GDM1 (cell line): ENCODE data around the gene KLF16.

ENCODE experiments used
- DNase-seq: peaks from one replicate; lab custom pipeline; 2025; lab: John Stamatoyannopoulos, UW

KLF16 gene

GRCh38 chr19:1854542-1855039, 8.8 kb downstream of the KLF16 start:
- no peak for DNase-seq

GRCh38 chr19:1854039-1854541, 9.3 kb downstream of the KLF16 start:
- DNase-seq, result no peak

- peak; percentile 80 for DNase-seq
Measured at GRCh38 chr19:1853295-1854038, 9.9 kb downstream of the KLF16 start.

GRCh38 chr19:1852581-1853128, 10.7 kb downstream of the KLF16 start:
- DNase-seq, result no peak

- DNase-seq, result no peak
Measured at GRCh38 chr19:1851654-1852580, 11.5 kb downstream of the KLF16 start.

- DNase-seq, result no peak
Measured at GRCh38 chr19:1850809-1851653, 12.3 kb downstream of the KLF16 start.

- no peak for DNase-seq
Measured at GRCh38 chr19:1849886-1850398, 13.4 kb downstream of the KLF16 start.

- DNase-seq, result no peak
Measured at GRCh38 chr19:1849132-1849474, 14.3 kb downstream of the KLF16 start.

- DNase-seq, result peak; percentile 88
Measured at GRCh38 chr19:1848399-1849131, 14.8 kb downstream of the KLF16 start, which contains the start of gene REXO1. TSS of gene REXO1 (minus strand) at chr19:1848483. CDS start at chr19:1848358, 125 bp downstream.

- no peak for DNase-seq
Measured at GRCh38 chr19:1847684-1848398, 15.5 kb downstream of the KLF16 start.

GRCh38 chr19:1847348-1847683, 16.1 kb downstream of the KLF16 start:
- DNase-seq, result no peak

GRCh38 chr19:1846517-1847204, 16.7 kb downstream of the KLF16 start:
- no peak for DNase-seq

GRCh38 chr19:1845642-1846041, 17.7 kb downstream of the KLF16 start:
- DNase-seq, result no peak

GRCh38 chr19:1845125-1845515, 18.3 kb downstream of the KLF16 start:
- no peak for DNase-seq

- DNase-seq, result no peak
Measured at GRCh38 chr19:1844513-1845124, 18.8 kb downstream of the KLF16 start.

- DNase-seq, result no peak
Measured at GRCh38 chr19:1843646-1844394, 19.6 kb downstream of the KLF16 start.

- DNase-seq, result no peak
Measured at GRCh38 chr19:1843116-1843515, 20.3 kb downstream of the KLF16 start.

GRCh38 chr19:1841209-1841924, 22.0 kb downstream of the KLF16 start:
- DNase-seq, result no peak
